HG03196 (cell line): Measurements from ENCODE around the gene CAPN15.
A peak's percentile ranks its signal among the peaks of the same experiment; 100 is the strongest.

Experiments used
- ATAC-seq: cut with Tn5 transposase; IDR thresholded peaks from one replicate; pipeline ENCODE4 v1.9.1; 2021; ENCODE audit not compliant: unreplicated experiment

CAPN15 gene

DNA sequence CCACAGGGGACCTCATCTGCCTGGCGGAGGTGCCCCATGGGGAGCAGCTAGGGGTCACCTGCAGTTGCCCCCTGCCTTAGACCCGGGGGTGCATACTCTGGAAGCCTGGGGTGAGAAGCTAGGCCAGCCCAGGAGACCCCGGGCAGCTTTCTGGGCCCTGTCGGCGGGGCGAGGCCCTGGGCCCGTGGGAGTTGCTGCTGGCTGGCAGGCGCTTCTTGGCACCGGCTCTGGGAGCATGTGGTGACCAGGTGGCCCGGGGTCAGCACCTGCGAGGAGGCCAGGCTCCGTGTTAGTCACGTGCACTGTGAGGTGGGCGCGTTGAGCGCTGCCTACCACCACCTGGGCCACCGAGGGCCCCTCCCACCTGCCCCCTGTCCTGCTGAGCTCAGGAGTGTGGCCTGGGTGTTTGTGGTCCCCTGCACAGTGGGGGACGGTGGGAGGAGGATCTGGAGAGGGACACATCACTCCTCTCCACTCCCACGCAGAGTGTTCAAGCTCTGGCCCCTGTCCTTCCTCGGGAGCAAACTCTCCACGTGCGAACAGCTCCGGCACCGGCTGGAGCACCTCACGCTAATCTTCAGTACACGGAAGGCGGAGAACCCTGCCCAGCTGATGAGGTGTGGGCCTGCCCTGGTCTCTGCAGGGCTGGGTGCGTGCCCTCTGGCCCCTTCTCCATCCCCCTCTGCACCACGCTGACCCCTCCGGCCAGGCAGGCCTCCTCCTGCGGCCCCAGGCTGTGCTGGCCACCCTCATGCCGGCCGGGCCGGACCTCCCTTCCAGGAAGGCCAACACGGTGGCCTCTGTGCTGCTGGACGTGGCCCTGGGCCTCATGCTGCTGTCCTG is 48.1 kb downstream of the CAPN15 start:
- no peak for ATAC-seq

DNA sequence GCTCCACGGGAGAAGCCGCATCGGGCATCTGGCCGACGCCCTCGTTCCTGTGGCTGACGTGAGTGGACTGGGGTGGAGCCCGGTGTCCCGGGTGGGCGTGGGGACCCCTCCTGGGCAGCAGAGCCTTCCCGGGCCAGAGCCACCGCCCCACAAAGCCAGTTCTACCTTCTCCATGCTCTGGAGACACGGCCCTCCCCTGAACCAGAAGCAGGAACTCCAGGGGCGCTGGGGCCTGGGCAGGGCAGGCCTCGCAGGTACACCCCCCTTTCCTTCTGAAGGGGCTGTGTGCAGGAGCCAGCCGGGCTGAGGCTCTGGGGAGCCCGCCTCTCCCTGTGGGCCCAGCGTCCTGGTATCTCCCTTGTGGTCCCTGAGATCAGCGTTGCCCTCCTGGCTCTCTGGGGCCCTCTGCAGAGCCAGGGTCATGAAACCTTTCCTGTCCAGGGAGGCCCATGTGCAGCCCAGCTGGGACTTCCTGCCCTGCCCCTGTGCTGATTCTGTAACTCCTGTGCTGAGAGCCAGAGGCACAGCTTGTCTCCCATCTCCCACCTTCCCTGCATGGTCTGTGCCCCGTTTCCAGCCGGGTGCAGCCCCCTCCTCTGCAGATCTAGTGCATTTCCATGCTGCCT is 48.8 kb downstream of the CAPN15 start:
- ATAC-seq, result no peak

DNA sequence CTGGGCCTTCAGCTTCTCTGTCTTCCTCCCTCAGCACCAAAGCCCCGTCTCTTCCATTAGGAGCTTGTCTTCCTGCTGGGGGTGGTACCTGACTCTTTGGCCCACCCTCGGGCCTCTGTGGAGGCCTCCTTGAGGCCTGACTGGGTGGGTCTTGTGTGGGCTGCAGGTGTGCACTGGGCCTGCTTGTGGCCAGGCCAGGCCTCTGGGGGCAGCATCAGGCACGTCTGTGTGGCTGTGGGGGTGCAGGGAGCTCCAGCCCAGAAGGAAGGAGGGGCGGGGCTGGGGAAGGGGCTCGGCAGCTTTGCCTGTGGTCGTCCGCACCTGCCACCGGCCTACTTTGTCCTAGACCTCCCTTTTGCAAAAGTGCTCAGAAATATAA is 49.3 kb downstream of the CAPN15 start:
- ATAC-seq, result no peak

DNA sequence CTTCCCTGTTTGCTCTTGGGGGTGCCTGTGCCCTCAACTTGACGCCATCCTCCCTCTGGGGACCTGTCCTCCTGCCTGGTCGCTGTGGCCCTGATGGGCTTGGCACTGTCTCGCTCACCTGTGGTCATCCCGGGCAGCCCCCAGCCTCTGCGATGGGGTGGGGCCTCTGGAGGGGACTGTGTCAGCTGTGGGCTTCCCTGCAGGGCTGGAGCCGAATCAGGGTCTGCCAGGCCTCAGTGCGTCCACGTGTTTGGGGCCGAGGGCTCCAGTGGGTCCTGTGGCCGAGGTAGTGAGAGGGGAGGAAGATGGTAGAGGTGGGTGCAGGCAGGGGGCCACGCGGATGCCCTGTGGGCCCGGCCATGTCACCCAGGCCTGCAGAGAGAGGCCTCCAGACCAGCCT is 50.3 kb downstream of the CAPN15 start:
- ATAC-seq, result no peak

DNA sequence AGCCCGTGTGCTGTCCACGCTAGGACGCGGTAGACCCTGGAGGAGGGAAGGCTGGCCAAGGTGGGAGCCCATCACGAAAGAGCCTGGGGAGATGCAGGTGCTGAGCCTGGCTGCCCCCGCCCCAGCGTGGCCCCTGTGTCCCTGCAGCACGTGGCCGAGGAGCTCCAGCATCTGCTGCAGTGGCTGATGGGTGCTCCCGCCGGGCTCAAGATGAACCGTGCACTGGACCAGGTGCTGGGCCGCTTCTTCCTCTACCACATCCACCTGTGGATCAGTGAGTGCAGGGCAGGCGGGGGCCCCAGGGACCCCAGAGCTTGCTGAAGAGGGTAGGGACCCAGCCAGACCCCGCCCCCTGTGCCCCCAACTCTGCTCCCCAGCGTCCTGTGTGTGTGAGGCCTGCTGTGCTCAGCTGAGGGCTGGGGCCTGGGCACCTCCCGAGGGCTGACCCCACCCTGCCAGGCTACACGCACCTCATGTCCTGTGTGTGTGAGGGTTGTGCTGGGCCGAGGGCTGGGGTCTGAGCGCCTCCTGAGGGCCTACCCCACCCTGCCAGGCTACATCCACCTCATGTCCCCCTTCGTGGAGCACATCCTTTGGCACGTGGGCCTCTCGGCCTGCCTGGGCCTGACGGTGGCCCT is 50.8 kb downstream of the CAPN15 start:
- no peak for ATAC-seq

DNA sequence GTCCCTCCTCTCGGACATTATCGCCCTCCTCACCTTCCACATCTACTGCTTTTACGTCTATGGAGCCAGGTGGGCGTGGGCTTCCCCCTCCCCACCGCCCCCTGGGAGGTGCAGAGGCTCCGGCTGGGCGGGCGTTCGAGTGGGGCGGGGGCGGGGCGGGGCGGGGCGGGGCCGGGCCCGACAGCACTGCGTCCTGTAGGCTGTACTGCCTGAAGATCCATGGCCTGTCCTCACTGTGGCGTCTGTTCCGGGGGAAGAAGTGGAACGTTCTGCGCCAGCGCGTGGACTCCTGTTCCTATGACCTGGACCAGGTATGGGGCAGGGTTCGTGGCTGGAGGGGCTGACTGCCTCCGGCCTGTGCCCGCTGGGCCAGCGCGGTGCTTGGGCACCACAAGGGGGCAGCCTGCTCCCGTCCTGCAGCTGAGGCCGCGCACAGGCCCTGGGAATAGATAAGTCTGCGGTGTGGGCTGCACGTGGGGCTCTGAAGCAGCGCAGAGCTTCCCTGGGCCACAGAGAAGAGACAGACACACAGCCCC is 51.4 kb downstream of the CAPN15 start:
- no peak for ATAC-seq

DNA sequence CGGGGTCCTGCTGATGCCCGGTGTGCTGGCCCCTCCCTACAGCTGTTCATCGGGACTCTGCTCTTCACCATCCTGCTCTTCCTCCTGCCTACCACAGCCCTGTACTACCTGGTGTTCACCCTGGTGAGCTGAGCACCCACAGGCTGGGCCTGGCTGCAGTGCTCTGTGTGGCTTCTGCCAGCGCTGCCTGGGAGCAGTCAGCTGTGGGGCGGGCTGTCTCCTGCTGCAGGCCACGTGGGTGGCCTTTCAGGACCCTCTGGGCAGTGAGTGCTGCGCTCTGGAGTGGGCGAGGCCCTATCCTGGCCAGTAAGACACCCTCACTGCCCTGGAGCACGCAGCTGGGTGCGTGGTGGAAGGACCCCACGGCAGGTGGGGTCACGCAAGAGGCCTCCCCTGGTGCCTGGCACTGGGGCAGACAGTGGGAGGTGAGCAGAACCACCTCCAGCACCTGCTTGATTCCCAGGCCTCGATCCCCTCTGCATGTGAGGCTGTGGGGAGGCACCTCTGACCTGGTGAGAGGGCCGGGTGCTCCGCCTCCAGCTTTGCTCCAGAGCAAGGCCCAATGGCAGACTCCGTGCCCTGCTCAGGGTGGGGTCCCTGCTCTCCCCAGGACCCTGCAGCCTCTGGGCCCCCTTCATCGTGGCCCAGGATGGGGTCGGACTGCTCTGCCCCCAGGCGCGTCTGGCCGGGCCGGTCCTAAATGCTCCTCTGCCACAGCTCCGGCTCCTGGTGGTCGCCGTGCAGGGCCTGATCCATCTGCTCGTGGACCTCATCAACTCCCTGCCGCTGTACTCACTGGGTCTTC is 52.8 kb downstream of the CAPN15 start:
- no peak for ATAC-seq

DNA sequence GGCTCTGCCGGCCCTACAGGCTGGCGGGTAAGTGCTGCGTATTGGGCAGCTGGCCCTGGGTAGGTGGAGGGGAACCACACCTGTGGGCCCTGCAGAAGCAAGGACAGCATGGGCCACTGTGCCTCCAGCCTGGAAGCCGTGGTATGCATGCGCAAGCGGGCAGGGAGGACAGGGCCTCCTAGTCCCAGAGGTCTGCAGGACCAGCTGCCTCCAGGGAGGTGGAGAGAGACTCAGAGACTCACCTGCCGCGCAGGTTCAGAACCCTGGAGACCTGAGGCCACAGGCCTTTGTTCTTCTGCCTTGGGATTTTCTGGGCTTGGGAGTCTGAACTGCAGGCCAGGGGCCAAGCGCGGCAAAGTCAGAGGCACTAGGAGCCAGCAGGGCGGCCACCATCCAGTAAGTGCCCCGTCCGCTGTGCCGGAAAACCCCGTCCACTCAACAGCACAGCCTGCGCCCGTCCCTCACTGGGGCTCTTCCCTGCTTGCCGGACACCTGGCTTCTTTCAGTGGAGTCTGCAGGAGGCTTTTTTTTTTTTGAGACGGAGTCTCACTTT is 53.5 kb downstream of the CAPN15 start:
- ATAC-seq, result no peak

DNA sequence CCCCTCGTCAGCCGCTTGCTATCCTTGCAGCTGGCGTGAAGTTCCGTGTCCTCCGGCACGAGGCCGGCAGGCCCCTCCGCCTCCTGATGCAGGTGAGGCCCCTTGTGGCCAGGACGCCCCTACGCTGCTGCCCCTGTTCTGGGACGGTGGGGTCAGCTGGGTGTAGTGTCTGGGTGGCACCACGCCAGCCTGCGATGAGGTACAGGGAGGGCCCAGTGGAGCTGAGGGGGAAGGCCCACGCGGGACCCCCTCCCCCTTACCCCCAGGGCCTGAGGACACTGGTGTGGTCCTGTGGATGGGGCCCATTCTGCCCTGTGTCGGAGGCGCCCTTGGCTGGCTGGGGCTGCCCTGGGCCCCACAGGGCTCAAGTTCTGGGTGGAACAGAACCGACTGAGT is 54.7 kb downstream of the CAPN15 start:
- ATAC-seq, result no peak

DNA sequence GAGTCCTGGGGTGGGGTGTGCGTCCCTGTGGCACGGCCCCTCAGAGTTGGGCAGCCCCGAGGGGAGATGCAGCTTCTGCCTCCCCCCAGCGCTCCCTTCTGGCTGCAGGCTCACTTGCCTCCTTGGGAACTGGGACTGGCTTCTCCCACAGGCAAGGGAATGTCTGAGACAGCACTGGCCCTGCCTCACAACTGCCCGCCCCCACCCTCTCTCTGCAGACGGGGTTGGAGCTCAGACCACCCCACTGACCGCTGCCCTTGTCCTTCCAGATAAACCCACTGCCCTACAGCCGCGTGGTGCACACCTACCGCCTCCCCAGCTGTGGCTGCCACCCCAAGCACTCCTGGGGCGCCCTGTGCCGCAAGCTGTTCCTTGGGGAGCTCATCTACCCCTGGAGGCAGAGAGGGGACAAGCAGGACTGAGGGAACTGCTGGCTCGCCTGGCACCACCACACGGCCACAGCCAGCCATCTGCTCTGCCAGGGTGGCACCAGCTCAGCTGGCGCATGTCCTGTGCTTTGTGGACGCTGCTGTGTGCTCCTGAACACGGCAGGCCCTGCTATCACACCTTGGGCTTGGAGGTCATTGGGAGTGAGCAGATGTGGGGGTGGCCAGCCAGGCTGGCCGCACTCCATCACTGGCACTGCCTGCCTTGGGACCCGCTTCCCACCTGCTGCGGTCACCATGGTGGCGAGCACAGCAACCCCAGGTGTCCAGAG is 55.3 kb downstream of the CAPN15 start:
- no peak for ATAC-seq

DNA sequence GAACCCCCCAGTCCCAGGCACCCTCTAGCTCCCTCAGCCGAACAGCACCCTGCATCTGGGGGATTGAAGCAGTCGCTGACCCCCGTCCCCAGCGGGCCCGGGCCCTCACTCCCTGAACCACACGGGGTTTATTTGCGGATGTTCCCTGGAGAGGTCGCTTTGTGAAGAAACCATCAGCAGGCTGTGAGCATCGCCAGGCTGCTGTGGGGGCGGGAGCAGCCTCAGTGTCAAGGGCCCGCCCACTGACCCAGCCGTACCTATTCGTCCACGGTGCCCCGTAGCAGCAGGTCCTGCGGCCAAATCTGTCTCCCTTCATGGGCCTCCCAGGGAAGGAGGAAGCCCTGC is 55.9 kb downstream of the CAPN15 start:
- no peak for ATAC-seq

DNA sequence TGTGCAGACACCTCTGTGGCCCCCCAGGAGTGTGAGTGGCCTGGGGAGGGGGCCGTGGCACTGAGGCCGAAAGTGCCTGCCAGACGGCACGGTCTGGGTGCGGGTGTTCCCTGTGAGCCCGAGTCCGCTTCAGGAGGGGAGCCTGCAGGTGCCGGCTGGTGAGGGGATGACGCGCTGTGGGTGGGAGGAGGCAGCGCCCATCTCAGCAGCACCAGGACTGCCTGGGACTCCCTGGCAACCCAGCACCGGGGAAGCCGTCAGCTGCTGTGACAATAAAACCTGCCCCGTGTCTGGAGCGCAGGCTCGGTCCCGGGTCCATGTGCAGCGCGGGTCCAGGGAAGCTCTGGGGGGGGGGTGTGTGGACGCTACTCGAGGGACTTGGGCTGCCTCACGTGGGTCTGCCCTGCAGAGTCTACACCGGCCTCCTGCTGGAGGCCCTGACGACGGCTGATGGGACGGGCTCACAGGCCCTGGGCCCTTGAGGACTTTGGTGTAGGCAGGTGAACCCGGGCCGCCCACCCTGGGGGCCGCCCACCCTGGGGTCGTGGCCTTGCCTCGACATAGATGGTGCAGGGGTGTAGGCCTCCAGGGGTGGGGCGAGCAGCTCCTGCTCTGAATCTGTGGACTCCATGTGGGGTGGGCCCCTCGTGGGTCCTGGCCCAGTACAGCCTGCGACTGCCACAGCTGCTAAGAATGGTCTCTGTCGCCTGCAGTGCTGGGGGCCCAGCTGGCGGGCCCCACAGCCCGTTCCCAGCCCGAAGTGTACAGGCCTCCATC is 56.5 kb downstream of the CAPN15 start:
- ATAC-seq, result no peak

DNA sequence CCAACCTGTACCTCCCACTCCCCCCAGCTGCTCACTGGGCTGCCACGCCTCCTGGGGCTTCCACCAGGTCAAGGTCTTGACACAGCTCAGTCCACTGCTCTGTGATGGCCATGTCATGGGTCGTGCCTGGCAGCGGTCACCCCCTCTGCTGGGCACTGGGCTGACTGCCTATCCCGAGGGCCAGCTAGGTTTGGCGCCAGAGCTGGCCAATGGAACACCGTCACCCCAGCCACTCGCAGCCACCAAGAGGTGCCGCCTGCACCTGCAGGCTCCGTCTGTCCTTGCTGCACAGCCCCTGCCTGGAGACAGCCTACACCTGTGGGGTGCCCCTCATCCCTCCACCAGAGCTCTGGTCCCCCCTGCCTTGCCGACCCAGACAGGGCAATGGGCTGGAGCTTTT is 57.8 kb downstream of the CAPN15 start:
- no peak for ATAC-seq

DNA sequence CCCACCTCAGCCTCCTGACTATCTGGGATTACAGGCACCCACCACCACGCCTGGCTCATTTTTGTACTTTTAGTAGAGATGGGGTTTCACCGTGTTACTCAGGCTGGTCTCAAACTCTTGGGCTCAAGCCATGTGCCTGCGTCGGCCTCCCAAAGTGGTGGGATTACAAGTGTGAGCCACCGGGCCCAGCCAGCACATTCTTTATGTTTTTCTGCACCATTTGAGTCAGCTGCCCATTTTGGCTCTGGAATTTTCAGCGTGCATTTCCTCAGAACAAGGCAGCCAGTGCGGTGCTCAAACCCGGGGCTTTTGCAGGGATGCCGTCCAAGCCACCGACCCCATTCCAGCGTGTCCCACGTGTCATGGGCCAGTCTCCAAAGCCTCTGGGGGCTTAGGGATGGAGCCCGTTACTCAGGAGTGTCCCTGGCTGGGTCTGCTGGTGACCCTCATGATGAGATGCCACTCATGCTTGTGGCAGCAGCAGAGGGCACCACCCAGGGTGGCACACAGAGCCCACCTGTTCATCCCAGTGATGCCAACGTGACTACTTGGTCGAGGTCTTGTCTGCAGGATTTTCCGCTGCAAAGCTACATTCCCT is 58.6 kb downstream of the CAPN15 start:
- ATAC-seq, result no peak

DNA sequence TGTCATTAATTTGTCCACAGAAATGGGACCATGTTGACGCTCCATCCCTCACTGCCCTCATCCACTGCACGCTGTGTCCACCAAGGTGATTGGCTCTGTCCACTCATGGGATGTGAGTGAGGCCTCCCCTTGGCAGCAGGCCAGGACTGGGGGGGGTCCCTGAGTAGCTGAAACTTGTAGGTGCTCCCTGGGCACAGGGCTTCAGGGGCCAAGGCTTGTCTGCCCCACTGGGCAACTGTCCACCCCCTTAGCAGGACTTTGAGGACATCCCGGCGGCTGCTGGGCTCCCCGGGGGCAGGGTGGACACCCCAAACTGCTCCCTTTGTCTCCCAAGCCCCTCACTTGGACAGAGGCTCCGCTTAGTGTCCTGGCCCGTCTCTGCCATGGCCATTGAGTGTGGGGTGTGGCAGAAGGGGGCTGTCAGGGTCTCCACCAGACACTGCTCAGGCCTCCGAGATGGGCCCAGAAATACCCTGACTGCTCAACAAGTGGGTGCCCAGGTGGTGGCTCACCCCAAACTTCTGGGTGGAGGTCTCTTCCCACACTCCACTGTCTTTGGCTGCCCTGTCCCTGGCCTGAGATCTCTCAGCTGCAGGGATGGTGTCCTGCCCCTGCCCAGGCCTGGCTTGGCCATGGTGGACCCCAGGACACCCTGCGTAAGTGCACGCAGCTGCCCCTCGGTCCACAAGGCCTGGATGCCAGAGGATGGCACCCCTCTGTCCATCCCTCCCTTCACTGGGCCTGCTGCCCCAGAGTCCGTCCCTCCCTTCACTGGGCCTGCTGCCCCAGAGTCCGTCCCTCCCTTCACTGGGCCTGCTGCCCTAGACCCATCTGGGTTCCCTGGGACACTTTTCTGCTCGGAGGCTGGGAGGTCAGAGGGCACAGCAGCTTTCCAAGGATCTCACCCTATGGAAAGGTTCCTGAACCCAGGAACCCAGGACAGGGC is 59.4 kb downstream of the CAPN15 start:
- ATAC-seq, result no peak

DNA sequence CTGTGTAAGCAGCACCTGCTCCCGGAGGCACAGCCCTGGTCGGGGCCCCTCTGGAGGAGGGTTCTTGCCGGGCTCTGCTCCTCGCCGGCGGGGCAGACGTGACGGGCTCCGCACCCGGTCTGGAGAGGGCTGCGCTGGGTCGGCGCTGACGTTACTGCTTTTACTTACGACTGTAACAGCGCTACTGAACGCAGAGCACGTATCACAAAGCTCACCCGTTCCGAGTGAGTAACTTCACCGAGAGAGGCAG is 61.1 kb downstream of the CAPN15 start:
- no peak for ATAC-seq

DNA sequence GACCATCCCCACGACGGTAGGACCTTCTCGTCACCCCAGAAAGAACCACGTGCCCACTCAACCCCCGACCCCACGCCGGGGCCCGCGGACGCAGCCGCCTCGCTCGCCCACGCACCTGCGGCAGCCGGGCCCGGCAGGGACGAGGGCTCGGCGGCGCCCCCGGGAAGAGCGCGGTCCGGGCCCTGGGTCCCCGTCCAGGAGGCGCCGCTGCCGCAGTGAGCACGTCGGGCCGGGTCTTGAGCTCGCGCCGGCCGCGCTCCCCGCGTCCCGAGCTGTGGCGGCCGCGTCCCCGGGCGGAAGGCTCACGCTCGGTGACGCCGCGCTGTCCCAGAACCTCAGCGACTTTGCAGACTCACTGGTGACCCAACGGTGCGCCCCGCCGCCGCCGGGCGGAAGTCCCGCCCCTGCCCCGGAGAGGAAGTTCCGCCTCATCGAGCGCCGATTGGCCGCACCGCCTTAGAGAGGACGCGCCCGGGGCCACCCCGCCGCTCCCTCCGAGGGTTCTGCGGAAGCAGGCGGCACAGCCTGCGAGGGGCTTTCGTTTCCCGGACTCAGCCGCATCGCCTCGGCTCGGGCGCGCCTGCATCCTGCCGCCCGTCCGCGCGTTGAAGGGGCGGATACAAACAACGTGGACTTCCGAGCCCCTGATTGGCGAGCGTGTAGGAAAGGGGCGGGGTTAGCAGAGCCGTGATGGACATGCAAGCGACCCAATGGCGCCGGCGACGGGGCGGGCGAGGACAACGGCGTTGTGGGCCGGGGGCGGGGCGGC is 61.6 kb downstream of the CAPN15 start:
- peak; percentile 69 for ATAC-seq
